Erythroblast (primary cell): Measurements from ENCODE around the gene DPP10.

Experiments
- DNase-seq, 2 experiments: peaks; one replicate each; lab custom pipeline; 2025; lab: John Stamatoyannopoulos, UW
- GATA1 ChIP-seq: IDR thresholded peaks from 2 replicates; pipeline ENCODE4 v1.6.1; 2011; ENCODE audit warnings: low read depth, mild to moderate bottlenecking, control low read depth, low read length, moderate library complexity
- POLR2A ChIP-seq: IDR thresholded peaks from 2 replicates; pipeline ENCODE4 v1.6.1; 2011; ENCODE audit warnings: mild to moderate bottlenecking, low read length

DPP10 gene

DNA sequence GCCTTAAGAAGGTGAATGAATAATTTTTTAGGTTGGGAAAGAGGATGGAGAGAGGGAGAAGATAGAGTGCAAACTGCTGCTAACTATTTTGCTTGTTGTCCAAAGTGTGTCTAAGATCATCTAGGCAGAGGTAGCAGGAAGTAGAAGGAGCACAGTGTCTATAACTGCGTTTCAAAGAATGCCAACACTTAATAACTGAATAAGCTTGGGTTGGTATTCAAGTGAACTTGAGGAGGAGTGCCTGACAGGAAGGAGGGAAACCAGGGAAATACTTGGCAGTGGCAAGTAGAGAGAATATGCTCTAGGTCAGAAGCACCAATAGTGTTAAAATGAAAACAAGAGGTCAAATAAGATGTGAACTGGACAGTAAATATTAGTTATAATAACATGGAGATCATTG is 155.9 kb downstream of the DPP10 start:
- no peak for DNase-seq
- TF ChIP-seq POLR2A (no peak), GATA1 (no peak)

DNA sequence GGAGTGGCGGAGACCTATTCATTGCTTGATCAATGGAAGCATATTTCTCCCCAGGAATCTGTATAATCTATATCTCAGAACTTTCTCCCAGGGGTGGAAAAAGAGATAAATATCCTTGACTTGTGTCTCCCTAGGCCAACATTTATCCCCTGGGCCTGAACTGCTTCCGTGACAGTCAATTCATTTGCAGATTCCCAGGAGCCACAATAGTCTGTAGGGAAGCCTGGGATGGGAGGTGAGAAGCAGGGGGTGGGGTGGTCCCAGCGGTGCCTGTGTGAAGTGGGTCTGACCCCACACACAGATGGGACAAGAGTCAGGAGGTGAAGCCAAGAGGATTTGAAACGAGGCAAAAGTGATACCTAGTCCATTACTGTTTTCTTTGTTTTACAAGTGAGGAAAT is 166.8 kb downstream of the DPP10 start:
- DNase-seq: no peak
- no peak for TF ChIP-seq POLR2A
- TF ChIP-seq GATA1: no peak

DNA sequence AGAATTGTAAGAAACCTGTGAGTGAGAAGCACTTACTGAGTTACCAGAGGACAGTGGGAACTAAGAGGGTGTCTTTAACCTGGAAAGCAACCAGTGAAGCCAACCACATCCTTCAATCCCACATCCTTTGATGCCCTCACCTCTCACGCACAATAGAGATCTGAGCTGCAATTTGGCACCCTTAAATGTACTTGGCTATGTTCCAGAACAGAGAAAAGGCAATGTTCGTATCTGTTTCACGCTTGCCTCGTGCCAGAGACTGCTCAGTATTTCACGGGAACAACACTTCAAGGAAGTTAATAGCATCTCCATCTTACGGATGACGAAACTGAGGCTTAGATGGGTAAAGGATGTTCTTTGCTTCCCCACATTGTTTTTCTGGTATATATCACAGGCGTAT is 167.4 kb downstream of the DPP10 start:
- TF ChIP-seq POLR2A (no peak), GATA1 (no peak)
- no peak for DNase-seq

DNA sequence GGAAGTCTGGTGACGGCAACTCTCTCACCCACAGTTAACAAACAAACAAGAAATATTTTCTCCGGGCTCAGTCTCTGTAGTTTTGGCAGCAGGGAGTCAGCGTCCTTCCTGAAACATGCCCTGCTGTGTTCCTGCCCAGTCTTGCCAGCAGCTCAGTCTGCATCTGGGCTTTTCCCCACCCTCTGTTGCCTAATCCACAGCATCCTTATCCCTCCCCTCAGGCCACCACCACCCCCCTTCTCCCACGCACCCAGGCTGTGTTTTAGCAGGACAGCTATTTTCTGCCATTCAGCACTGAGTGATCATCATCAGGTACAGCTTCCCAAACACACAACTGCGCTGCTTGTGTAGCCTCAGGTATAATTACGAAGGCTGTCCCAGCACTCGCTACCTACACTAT is 168.2 kb downstream of the DPP10 start:
- TF ChIP-seq POLR2A (no peak), GATA1 (no peak)
- DNase-seq: no peak

DNA sequence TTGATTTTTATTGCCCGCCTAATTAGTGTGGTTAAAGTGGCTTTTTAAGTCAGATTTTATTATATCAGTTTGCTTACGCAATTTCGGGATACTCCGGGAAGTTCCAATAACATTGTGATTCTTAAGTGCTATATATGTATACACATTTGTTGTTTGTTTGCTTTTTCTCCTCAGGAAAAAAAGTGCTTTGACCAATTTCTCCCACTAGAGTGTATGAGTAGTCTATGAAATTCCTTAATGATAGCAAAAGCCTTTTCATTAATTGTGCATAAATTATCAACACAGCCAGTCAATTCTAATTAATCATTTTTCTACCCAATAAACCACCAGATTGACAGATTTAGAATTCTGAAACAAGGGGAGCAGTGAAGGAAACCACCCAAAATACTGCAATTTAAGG is 172.2 kb downstream of the DPP10 start:
- no peak for DNase-seq
- TF ChIP-seq GATA1: no peak
- no peak for TF ChIP-seq POLR2A

DNA sequence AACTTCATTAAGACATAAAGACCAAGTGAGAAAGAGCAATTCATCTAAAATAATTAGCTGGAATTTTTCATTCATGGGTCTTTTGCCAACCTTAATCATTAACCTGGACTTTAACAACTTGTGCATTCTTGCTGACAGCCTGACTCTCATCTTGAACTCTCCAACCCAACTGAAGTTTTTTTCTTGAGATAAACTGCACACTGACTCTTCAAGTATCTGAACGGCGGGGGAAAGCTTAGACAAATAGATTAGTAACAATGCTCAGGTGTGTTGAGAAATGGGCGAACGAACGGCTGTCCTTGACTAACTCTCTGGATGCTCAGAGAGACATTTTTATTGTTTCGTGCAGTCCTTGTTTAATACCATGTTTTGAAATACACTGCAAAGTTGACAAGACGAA is 186.0 kb downstream of the DPP10 start:
- TF ChIP-seq POLR2A (no peak), GATA1 (no peak)
- no peak for DNase-seq

DNA sequence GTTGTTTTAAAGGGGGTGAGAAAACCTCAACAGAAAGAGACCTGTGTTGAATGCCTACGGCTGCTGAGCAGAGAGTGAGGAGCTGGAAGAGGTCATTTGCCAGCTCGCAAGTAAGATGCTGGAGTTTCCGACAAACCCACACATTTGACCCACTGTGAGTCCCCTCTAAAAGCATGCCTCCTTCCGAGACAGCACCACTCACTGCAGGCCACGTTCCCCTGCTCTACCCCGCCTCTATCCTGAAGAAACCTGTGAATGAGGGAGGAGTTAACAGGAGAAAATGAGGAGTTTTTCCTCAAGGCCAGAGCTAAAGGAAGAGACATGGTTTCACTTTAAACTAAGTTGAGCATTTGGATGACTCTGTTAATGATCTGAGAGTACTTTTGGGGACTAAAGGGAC is 188.7 kb downstream of the DPP10 start:
- no peak for TF ChIP-seq GATA1
- TF ChIP-seq POLR2A: no peak
- no peak for DNase-seq

DNA sequence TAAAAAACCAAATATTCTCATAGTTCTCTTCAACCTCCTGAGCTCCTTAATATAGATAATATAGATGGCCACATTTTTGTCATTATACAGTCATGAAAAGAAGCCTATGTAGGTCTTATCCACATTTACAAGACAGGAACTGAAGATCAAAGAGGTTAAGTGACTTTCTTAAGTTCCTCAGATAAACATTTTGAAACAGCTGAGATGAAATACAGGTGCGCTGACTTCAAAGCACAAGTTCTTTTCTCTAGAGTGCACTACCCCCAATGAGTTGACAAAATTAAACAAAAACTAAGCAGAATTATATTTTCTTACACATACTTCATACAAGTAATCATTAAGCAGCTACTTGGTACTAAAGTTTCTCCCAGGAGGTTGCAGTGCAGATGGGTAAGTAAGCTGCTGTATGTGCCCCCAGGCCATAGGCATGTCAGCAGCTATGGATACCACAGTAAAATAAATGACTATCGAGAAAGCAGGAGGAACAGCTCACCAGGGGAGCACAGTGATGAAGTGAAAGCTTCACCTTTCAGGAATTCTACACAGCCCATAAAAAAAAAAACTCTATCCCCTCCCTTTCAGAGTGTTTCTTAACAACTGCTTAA is 199.8 kb downstream of the DPP10 start:
- TF ChIP-seq POLR2A (no peak), GATA1 (no peak)
- DNase-seq: no peak

- DNase-seq: no peak
- no peak for TF ChIP-seq GATA1
- TF ChIP-seq POLR2A: no peak
Observed at GRCh38 chr2:114642988-114643553, 200.6 kb downstream of the DPP10 start.

- no peak for DNase-seq
Observed at GRCh38 chr2:114651933-114652332, 209.5 kb downstream of the DPP10 start.

DNA sequence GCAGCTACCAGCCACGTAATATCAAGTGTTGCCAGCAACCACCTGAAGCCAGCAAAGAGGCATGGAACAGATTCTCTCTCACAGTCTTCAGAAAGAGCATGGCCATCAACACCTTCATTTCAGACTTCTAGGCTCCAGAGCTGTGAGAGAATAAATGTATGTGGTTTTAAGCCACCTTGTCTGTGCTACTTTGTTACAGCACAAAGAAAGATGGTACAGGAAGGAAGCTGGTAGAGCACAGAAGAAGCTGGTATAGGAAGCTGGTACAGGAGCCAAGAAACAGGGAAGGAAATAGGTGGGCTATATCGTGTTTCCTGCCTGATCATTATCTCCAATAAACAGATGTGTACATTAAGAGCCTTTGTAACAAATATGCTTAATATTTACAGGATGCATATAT is 217.4 kb downstream of the DPP10 start:
- TF ChIP-seq POLR2A (no peak), GATA1 (no peak)
- no peak for DNase-seq

More at GRCh38 chr2:114651933-114652332, 209.5 kb downstream of the DPP10 start:
- TF ChIP-seq POLR2A (no peak), GATA1 (no peak)

- no peak for DNase-seq
- no peak for TF ChIP-seq POLR2A
- TF ChIP-seq GATA1: no peak
Observed at GRCh38 chr2:114661971-114662939, 219.8 kb downstream of the DPP10 start.

GRCh38 chr2:114668415-114668814 is 226.0 kb downstream of the DPP10 start:
- no peak for DNase-seq
- TF ChIP-seq GATA1: no peak
- TF ChIP-seq POLR2A: no peak

- TF ChIP-seq GATA1 (no peak), POLR2A (no peak)
- DNase-seq: no peak
Observed at GRCh38 chr2:114683251-114683650, 240.8 kb downstream of the DPP10 start.

GRCh38 chr2:114684403-114684802 is 242.0 kb downstream of the DPP10 start:
- TF ChIP-seq GATA1 (no peak), POLR2A (no peak)
- no peak for DNase-seq
